Fibroblast of skin of left biceps (primary cell): ENCODE measurements around the gene SLC6A9.

ENCODE experiments used
- DNase-seq, 2 experiments: peaks; one replicate each; pipeline ENCODE4 v3.0.0-alpha.2; 2013; ENCODE audit warnings: low read depth in 2 of 2

The SLC6A9 gene

DNA sequence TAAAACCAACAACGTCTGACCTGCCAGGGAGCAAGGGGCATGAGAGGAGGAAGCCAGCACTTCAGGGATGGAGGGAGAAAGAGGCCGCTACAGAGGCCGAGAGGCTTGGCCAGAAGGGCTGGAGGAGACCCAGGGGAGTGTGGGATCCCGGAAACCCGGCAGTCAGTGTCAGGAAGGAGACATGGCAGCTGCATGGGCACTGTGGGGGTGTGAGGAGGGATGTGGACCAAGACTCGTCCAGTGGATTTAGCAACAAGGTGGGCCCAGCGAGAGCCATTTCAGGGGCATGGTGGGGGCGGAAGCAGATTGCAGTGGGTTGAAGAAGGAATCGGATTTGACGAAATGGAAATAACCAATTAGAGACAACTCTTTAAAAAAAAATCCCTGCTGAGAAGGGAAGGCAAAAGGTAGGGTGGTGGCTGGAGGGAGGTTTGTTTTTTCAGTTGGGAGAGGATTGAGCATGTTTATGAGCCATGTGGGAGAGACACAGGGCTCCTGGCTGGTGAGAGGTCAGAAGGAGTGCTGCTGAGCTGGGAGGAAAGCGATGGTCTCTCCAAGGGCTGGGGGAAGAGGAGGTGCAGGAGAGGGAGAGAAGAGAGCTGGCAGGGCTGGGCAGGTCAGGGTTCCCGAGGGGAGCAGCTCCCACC is 47.9 kb downstream of the SLC6A9 start:
- DNase-seq = no peak

DNA sequence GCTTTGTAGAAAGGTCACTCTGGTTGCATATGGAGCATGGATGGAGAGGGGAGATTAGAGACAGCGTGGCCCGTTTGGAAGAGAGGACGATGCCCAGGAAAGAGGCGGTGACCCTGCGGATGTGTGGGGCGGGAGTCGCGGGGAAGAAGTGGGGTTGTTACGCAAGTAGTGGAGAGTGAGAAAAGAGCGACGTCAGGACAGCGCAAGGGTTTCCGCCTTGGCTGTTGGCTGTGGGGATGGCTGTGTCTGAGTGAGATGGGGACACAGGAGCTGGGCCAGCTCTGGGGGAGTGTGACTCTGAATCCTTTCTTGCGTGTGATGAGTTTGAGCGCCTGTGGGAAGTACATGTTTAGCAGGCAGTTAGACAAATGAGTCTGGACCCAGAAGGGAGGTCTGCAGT is 48.5 kb downstream of the SLC6A9 start:
- DNase-seq = no peak

DNA sequence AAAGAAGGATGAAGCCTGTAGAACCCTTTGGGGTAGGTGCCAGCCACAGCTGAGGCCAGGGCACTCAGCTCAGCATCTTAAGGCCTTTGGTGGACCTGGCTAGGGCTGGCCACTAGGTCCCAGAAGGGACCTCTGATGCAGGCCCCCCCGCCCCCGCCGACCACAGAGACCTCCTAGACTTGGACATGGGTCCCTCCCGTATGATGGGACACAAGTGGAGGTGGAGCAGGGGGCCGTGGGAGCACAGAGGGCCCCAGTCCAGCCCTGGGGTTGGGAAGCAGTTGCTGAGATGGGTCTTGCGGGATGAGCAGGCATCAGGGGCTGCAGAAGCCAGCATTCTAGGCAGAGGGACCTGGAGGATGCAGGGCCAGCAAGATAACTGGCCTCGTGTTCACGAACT is 49.0 kb downstream of the SLC6A9 start:
- no peak for DNase-seq

DNA sequence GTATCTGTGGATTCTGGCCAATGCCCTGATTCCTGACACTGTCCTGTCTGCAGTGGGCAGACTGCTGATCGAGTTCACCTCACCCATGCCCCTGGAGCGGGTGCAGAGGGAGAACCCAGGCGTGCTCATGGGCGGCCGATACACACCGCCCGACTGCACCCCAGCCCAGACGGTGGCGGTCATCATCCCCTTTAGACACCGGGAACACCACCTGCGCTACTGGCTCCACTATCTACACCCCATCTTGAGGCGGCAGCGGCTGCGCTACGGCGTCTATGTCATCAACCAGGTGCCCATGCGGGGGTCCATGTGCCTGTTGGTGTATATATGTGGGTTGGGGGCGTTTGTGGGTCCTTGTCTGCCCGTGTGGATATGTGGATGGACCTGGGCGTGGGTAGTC is 49.6 kb downstream of the SLC6A9 start:
- DNase-seq = no peak

DNA sequence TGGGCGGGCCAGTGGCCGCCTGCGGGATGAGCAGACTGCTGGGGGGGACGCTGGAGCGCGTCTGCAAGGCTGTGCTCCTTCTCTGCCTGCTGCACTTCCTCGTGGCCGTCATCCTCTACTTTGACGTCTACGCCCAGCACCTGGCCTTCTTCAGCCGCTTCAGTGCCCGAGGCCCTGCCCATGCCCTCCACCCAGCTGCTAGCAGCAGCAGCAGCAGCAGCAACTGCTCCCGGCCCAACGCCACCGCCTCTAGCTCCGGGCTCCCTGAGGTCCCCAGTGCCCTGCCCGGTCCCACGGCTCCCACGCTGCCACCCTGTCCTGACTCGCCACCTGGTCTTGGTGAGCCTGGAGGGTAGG is 50.1 kb downstream of the SLC6A9 start:
- no peak for DNase-seq

DNA sequence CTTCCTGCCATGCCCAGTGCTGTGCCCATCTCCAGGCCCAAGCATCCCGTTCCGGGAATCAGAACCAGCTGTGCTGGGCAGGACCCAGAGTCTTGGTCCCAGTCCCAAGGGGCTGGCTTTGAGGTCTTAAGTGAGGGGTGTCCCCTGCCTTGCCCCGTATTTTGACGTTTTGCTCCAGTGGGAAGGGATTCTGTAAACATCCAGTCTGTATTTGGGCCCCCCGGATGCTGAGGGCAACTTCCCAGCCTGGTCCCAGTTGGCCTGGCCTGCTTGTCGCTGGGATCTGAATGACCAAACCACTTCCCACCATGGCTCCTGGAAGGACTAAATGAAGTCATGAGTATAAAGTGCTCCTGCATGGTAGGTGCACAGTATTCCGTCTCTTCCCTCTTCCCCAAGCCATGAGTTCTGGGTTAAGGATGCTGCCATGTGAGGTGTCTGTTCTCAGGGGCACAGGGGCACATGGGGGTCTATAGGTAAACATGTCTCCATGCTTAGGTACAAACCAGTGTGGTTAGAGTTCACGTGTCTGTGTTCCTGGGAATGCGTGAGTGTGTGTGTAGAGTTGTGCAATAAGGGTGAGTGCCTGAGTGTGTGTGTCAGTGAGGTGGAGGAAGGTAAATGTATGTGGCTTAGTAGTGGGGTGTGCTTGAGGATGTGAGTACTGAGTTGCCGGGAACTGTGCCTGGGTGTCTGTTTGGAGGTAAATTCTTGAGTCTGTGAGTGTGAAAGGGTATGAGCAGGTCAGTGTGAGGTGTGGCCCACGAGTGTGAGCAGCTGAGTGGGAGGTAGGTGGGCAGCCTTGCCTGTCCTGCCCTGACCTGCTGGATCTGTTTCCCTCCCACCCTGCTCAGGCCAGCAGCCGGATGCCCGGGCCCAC is 50.8 kb downstream of the SLC6A9 start:
- DNase-seq = no peak

DNA sequence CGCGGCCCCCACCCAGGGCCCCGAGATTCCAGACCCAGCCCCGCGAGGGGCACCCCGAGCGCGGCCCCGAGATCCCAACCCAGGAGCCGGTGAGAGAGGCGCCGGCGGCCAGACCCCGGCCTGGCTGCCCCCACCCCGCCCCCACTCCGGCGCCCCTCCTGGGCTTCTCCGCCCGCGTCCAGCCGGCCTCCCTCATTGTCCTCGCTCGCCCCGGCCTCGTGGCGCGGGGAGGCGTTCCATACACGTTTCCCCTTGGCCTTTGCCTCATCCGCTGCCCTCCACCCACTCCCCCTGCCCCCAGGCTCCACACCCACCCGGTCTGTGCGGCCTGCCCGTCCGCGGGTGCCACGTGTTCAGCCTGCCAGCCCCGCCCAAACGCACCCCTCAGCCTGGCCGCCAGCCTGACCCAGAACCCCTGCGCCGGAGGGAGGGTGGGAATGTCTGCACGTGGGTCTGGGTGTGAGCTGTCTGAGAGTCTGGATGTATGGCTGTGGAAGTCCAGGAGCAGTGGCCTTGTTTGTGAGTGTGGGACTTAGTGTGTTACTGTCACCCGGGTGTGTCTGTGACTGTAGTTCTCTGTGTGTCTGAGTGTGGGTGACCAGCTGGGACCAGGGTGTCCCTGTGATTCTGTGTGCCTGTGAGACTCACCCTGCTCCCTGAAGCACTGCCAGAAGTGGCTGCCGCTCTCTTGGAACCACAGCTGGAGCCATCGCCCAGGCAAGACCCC is 51.6 kb downstream of the SLC6A9 start:
- DNase-seq = no peak

DNA sequence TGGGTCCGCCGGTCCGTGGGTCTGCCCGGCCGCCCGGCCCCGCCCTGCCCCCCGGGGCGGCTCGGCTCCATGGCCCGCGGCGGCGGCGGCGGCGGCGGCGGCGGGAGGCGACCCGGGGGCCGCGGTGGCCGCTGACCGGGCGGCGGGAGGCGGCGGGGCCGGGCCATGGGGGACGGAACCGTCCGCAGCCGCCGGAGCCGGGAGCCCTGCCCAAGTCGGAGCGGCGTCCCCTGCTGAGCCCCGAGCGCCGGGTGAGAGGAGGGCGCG is 52.1 kb downstream of the SLC6A9 start:
- no peak for DNase-seq

DNA sequence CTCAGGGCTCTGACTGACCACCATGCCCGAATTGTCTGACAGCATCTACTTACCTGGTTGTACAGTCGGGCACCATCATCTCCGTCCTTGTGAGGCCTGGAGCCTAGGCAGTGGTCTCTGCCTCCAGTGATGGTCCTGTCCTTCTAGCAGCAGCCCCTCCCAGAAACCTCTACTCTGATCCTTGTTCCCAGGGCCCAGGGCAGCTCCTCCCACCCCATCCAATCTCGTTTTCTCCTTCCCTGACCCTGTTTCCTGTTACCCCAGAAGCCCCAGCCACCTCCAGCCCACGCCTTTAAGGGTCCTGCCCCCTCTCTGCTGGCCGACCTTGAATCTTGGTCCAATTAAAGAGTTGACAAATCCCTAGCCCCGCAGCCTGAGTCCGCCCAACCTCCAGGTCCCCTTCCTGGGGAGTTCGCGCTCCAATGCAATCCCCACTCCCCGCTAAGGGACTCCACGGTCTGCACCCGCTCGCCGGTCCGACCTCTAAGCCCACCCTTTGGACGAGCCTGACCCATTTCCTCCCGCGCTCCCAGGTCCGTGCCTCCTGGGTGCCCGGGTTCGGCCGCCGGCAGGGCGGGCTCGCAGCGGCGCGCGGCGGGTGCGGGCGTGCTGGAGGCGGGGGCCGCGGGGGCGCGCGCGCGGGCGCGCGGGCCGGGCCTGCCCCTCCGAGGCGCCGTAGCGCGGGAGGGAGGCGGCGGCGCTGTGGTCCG is 52.6 kb downstream of the SLC6A9 start, which contains the start of gene B4GALT2:
TSS of gene B4GALT2 (plus strand) at position 660 of the 710 bp plus-strand sequence. CDS start 1,951 bp downstream, outside the sequence.
- no peak for DNase-seq

DNA sequence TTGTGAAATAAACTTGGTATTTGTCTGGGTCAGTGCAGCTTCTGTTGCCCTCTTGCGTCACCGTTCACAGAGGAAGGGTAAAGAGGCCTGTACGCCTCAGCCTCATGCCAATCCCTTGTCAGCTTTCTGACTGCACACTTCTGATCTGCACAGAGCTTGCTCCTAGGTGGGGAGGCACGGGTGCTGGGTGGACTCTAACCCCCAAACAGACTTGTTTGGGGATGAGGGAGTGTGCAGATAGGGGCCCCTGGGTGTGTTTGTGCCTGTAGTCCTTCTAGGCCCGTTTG is 53.1 kb downstream of the SLC6A9 start:
- DNase-seq = no peak

DNA sequence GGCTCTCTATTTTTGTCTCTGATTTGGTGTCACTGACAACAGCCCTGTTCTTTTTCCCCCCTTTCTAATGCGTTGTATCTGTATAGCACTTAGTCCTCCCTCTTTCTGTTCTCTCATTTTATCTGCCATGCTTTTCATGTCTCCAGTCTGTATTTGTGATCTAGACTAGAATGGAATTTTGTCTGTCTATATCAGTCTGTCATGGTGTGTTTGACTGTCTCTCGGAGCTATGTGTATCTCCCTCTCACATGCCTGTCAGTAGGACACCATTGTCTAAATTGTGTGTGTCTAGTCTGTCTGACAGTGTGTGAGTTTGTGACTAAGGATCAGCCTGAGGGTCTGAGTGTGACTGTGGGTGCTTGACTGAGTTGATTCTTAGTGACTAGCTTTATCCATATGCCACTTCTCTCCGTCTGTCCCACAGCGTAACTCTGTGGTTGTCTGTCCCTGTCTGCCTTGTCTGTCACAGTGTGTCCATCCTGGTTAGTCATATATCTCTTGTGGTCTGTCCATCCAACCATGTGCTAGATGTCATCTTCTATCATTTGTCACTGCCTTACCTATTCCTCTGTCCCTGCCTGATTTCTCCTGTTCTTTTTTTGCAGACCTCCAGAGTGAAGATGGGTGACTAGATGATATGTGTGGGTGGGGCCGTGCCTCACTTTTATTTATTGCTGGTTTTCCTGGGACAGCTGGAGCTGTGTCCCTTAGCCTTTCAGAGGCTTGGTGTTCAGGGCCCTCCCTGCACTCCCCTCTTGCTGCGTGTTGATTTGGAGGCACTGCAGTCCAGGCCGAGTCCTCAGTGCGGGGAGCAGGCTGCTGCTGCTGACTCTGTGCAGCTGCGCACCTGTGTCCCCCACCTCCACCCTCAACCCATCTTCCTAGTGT is 53.6 kb downstream of the SLC6A9 start:
- no peak for DNase-seq

DNA sequence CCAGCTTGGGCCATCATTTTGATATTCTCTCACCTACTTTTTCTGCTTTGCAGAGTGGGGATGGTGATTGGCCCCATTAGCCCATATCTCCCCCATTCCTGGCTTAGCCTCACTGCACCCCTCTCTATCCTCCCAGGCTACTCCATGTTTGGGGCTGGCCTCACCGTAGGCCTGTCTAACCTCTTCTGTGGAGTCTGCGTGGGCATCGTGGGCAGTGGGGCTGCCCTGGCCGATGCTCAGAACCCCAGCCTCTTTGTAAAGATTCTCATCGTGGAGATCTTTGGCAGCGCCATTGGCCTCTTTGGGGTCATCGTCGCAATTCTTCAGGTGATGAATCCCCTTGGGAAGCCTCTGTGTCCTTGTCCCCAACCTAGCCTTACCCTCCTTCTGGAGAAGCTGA is 54.4 kb downstream of the SLC6A9 start:
- no peak for DNase-seq

DNA sequence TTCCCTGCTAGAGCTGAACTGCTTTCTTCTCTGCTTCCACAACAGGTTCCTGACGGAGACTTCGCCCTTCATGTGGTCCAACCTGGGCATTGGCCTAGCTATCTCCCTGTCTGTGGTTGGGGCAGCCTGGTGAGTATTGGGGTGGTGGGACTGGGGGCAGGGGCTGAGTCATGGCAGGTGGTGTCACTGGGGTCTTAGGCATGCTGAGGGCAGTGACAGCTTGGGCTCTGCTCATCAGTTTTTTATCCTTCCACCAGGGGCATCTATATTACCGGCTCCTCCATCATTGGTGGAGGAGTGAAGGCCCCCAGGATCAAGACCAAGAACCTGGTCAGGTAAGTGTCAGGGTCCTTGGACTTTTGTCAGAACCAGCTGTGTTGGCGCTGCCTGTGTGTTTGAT is 55.2 kb downstream of the SLC6A9 start:
- DNase-seq = no peak

DNA sequence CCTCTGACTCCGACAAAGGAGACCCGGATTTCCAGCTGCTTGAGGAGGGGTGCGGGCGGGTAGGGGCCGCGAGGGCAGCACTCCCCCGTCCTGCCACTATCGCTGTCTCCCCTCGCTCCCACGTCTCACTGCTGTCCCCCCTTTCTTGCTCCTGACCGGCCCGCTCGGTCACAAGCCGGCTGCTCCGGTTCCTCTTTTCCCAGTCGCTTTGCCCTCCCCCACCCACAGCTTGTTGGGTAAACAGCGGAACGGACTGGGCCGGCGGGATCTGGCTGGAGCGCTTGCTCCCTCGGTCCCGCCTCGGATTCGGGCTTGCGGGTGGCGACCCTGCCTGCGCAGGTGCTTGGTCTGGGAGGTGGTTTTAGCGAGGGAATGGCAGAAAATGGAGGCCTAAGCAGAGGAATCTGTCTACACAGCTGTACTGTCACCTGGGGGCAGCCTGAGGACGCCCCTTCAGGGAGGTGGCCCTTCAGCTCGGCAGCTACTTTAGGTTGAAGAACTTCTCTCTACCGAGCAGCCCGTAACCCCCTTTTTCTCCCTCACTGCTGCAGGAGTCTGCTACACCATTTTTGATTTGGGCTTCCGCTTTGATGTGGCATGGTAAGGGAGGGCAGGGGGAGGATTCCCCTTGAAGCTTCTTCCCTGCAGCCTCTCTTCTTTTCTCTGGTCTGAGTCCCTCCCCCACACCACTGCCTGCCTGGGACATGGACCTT is 55.9 kb downstream of the SLC6A9 start:
- DNase-seq = no peak

DNA sequence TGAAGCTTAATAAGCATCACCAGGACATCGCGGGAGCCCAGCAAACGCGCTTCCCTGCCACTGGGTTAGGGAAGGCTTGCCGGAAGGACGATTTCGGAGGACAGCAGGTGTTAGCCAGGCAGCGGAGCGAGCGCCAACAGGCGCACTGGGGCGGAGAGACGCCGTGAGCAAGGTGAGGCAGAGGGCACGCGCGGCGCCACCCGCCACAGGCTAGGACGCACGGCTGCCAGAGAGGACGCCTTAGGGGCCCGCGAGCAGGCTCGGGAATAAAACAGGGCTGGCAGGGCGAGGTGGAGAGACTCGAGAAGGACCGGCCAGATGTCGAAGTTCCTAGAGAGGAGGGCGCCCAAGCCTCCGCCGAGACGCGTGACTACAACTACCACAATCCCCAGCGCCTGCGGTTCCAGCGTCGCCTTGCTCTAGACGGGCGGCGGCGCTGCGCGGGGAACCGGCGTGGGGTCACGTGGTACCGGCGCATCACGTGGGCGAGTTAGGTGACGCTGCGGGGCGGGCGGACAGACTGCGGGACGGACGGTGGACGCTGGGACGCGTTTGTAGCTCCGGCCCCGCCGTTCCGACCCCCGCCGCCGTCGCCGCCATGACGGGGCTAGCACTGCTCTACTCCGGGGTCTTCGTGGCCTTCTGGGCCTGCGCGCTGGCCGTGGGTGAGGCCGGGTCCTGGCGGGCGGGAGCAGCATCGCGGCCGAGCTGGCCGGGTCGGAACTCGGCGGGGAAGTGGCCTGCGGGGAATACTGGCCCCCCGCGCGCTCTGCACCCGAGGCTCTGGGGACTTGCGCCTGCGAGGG is 56.6 kb downstream of the SLC6A9 start, which contains the start of gene ATP6V0B:
TSS of gene ATP6V0B (plus strand) at position 518 of the 806 bp plus-strand sequence. CDS start at position 599, 81 bp downstream.
- peak; percentile 68 to 74 for DNase-seq

DNA sequence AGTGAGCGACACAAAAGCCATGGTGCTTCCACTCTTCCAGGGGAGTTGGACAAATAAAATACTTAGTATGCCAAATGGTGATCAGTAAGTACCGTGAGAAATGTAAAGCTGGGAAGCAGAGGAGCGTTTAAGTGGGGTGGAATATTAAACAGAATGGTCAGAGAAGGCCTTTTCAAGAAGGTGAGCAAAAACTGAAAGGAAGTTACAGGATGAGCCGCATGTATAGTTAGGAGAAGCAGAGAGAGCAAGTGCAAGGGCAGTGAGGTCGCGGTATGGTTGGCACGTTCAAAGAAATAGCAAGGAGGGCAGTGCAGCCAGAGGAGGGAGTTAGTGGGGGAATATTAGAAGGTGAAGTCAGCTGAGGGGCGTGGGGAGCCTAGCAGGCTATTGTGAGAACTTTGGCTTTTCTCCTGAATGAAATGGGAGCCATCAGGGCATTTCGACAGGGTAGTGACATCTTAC is 57.2 kb downstream of the SLC6A9 start:
- DNase-seq = no peak

DNA sequence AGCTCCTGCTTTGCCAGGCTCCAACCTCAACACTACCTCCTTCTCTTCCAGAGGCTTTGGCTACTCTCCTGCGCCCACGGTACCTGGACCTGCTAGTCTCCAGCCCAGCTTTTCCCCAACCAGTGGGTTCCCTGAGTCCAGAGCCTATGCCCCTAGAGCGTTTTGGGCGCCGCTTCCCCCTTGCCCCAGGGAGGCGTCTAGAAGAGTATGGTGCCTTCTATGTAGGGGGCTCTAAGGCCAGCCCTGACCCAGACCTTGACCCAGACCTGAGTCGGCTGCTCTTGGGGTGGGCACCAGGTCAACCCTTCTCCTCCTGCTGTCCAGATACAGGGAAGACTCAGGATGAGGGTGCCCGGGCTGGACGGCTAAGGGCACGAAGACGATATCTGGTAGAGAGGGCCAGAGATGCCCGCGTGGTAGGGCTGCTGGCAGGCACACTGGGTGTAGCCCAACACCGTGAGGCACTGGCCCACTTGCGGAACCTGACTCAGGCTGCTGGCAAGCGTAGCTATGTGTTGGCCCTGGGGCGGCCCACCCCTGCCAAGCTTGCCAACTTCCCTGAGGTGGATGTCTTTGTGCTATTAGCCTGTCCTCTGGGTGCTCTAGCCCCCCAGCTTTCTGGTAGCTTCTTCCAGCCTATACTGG is 59.8 kb downstream of the SLC6A9 start:
- DNase-seq = no peak

DNA sequence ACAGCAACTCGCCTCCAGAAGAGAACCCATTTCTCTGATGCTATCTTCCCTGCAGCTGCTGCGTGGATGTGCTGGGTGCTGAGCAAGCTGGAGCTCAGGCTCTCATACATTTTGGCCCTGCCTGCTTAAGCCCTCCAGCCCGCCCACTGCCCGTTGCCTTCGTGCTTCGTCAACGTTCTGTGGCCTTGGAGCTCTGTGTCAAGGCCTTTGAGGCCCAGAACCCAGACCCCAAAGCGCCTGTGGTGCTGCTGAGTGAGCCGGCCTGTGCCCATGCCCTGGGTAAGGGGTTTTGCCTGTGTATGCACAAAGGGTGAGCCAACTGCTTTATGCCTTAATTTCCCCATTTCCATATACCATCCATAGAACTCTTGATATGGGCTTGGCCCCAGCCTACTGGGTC is 60.4 kb downstream of the SLC6A9 start:
- DNase-seq = no peak

DNA sequence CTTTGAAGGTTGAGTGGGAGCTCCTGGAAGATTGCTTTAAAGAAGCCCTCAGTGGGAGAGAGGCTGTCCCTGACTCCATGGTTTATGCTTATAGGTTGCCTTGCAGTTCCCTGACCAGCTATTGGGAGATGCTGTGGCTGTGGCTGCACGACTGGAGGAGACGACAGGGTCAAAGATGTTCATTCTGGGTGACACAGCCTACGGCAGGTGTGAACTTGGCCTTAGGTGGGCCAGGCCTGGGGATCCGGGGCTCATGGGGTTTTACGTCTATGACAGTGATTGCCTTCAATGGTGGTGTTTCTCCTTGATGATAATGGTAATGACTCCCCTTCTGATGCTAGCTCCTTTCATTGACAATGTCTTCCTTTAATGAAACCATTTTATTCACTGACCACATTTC is 60.8 kb downstream of the SLC6A9 start:
- no peak for DNase-seq
